Epithelial cell of esophagus (primary cell): ENCODE measurements around the gene GTPBP1.

Experiments
- DNase-seq: peaks from one replicate; pipeline ENCODE4 v3.0.0; 2010; ENCODE audit warnings: low read depth
- H3K4me3 ChIP-seq: 2 replicates; pipeline ENCODE4 v1.5.1; 2011; ENCODE audit warnings: mild to moderate bottlenecking, low read length, control low read depth
- CTCF ChIP-seq: IDR thresholded peaks from 2 replicates; pipeline ENCODE4 v1.5.1; 2011; ENCODE audit warnings: low read depth, mild to moderate bottlenecking, low read length, control low read depth, inconsistent platforms; ENCODE audit not compliant: insufficient read depth; ENCODE audit errors: missing control alignments

The GTPBP1 gene

GRCh38 chr22:38705235-38706100 is at the start of gene GTPBP1:
TSS of gene GTPBP1 (plus strand) at chr22:38705944. CDS start at chr22:38705956, 12 bp downstream.
- peak within 1 kb of the TSS; percentile 68 for H3K4me3 ChIP-seq
- DNase-seq, result peak; percentile 100
- peak; percentile 21 for TF ChIP-seq CTCF

GRCh38 chr22:38656256-38657044 is 49.3 kb upstream of the GTPBP1 start, which contains the start of the genes CBY1 and FAM227A:
TSS of gene CBY1 (plus strand) at chr22:38656638. CDS start at chr22:38668055, 11,417 bp downstream.
TSS of gene FAM227A (minus strand) at chr22:38656392. CDS start at chr22:38650168, 6,224 bp downstream.
- H3K4me3 ChIP-seq, result peak within 1 kb of the TSS; percentile 90
- TF ChIP-seq CTCF, result no peak
- DNase-seq, result peak; percentile 90

- no peak for TF ChIP-seq CTCF
- peak overlapping the region; percentile 90 for H3K4me3 ChIP-seq
- peak; percentile 44 for DNase-seq
Observed at GRCh38 chr22:38657045-38657909, 48.5 kb upstream of the GTPBP1 start.

GRCh38 chr22:38674888-38675287 is 30.9 kb upstream of the GTPBP1 start:
- H3K4me3 ChIP-seq, result no peak overlapping the region
- DNase-seq, result no peak
- TF ChIP-seq CTCF, result no peak

GRCh38 chr22:38675833-38676232 is 29.9 kb upstream of the GTPBP1 start:
- no peak overlapping the region for H3K4me3 ChIP-seq
- TF ChIP-seq CTCF, result no peak
- no peak for DNase-seq
